Stomach (tissue), 9 donors: ENCODE measurements around the gene INHBA. TPM values are rescaled to one million over a fixed set of nuclear protein-coding genes. Genes with fewer than 3 reads are reported as not detected.

Experiments
- DNase-seq, 2 donors: peaks; one replicate each; pipeline versions ENCODE4 v3.0.0 to v3.0.0-alpha.2; 2013 to 2019
- H3K27ac ChIP-seq, 5 donors: fragments of 200-600 bp in 4 of 5; sonication (generic) in 4 of 5; one replicate each; pipeline ENCODE4 v1.5.1; 2013 to 2019; ENCODE audit warnings: mild to moderate bottlenecking in 1 of 5, moderate library complexity in 1 of 5
- H3K27me3 ChIP-seq, 3 donors: fragments of 200-600 bp; sonication (generic); one replicate each; pipeline ENCODE4 v1.5.1; 2017 to 2019; ENCODE audit warnings: mixed run types in 1 of 3
- H3K36me3 ChIP-seq, 4 donors: fragments of 200-600 bp; sonication (generic); 1 replicate in 3 of 4; 2 replicates in 1 of 4; pipeline ENCODE4 v1.5.1; 2016 to 2019
- H3K4me1 ChIP-seq, 4 donors: fragments of 200-600 bp; sonication (generic); one replicate each; pipeline ENCODE4 v1.5.1; 2016 to 2019
- H3K4me3 ChIP-seq, 4 donors: fragments of 200-600 bp; sonication (generic) in 3 of 4; one replicate each; pipeline ENCODE4 v1.5.1; 2016 to 2019; ENCODE audit warnings: mild to moderate bottlenecking in 1 of 4
- H3K9me3 ChIP-seq, 4 donors: fragments of 200-600 bp; sonication (generic); one replicate each; pipeline ENCODE4 v1.5.1; 2016 to 2019
- CTCF ChIP-seq, 7 experiments: fragments of 450-650 bp in 4 of 7; fragments of 200-600 bp in 3 of 7; sonication (generic) in 3 of 7; IDR thresholded peaks; one replicate each; pipeline ENCODE4 v1.5.1; 2016 to 2019; ENCODE audit warnings: antibody characterized with exemption in 7 of 7, control low read depth in 2 of 7, mild to moderate bottlenecking in 1 of 7
- EP300 ChIP-seq: sonication (generic); formaldehyde crosslinking; IDR thresholded peaks from one replicate; pipeline ENCODE4 v1.6.1; 2017; ENCODE audit warnings: antibody characterized with exemption
- POLR2A ChIP-seq, 4 donors: fragments of 450-650 bp; IDR thresholded peaks; one replicate each; pipeline ENCODE4 v1.6.1; 2016; ENCODE audit warnings: antibody characterized with exemption in 4 of 4, control low read depth in 2 of 4, mild to moderate bottlenecking in 1 of 4, moderate library complexity in 1 of 4
- POLR2AphosphoS5 ChIP-seq, 3 donors: sonication (generic); formaldehyde crosslinking; IDR thresholded peaks; one replicate each; pipeline ENCODE4 v1.6.1; 2016; ENCODE audit warnings: antibody characterized with exemption in 3 of 3
- WGBS, 5 donors: extraction: QIAGEN DNeasy Blood & Tissue Kit in 3 of 5; methylation state at CpG; one replicate each; pipeline versions ENCODE4 v1.1.5 to v1.1.7; 2013 to 2018; 5-methylcytosine and 5-hydroxymethylcytosine counted together
- intact Hi-C: fragments of 100-400 bp; cut with DNase I; formaldehyde crosslinking; loops from one replicate; pipeline ENCODE4 v1.15.1; 2023; ENCODE audit warnings: low total_unique reads
- polyA plus RNA-seq, 3 donors: library from polyadenylated mRNA; stranded (reverse); fragments of 200-250 nt; gene quantifications; one replicate each; pipeline ENCODE4 v1.2.3, GENCODE V29; 2013
- total RNA-seq, 5 donors: library from RNA; depleted of rRNA; stranded (reverse); fragments of >200 nt; gene quantifications; one replicate each; pipeline versions ENCODE4 v1.1.0 to v1.2.3, GENCODE V29; 2014 to 2016
- donor health status: healthy with polysubstance abuse.
- donor health status: Bipolar disorder and iron deficiency.
- donor health status: healthy.

INHBA gene
- total and polyA plus RNA-seq, 8 donors, result 0.44 to 4.8 (median 0.85) TPM; not detected in 3

- H3K4me3 ChIP-seq, result peak overlapping the region; percentile 16 to 30 (median 25)
- intact Hi-C loops, result no loop called here
- H3K27me3 ChIP-seq, result peaks cover 0 to 29% (median 11%) of the 10 kb centered on the region in 3 donors
- TF ChIP-seq CTCF (IDR thresholded peaks at IDR 0.05) (no peak), POLR2AphosphoS5 (IDR thresholded peaks at IDR 0.05) (no peak), EP300 (no peak), POLR2A (IDR thresholded peaks at IDR 0.05) (no peak)
- peaks cover 0 to 76% (median 17%) of the 10 kb centered on the region in 4 donors for H3K4me1 ChIP-seq
- H3K36me3 ChIP-seq, result no peaks in the 10 kb centered on the region
- DNase-seq, result no peak
- no peaks in the 10 kb centered on the region for H3K9me3 ChIP-seq
- H3K27ac ChIP-seq, result peak overlapping the region in 3 of 5 donors; percentile 50 to 74 (median 55)
- WGBS, 5 donors, result 37 to 49% (median 49%) methylated on average over 13 of the region's 13 CpGs
Measured at GRCh38 chr7:41695661-41696322, 7.1 kb downstream of the INHBA start.

GRCh38 chr7:41694495-41694894 lies 8.4 kb downstream of the INHBA start:
- Histone ChIP-seq H3K9me3 (no peaks in the 10 kb centered on the region), H3K27ac (no peak overlapping the region), H3K4me3 (no peak overlapping the region), H3K27me3 (peaks cover 0 to 16% (median 4%) of the 10 kb centered on the region in 3 donors), H3K4me1 (peaks cover 0 to 63% (median 11%) of the 10 kb centered on the region in 4 donors), H3K36me3 (peaks cover 0 to 8% (median 2%) of the 10 kb centered on the region in 4 donors)
- WGBS, 5 donors, result 68 to 74% (median 70%) methylated on average over 6 of the region's 6 CpGs
- intact Hi-C loops, result no loop called here
- DNase-seq, result no peak
- TF ChIP-seq POLR2AphosphoS5 (IDR thresholded peaks at IDR 0.05) (no peak), CTCF (IDR thresholded peaks at IDR 0.05) (no peak), POLR2A (IDR thresholded peaks at IDR 0.05) (no peak), EP300 (no peak)

GRCh38 chr7:41693150-41693997 lies 9.5 kb downstream of the INHBA start:
- Histone ChIP-seq H3K4me1 (peaks cover 0 to 53% (median 5%) of the 10 kb centered on the region in 4 donors), H3K4me3 (no peak overlapping the region), H3K36me3 (peaks cover 0 to 8% (median 3%) of the 10 kb centered on the region in 4 donors), H3K27me3 (peaks cover 0 to 5% (median 0%) of the 10 kb centered on the region in 3 donors), H3K9me3 (no peaks in the 10 kb centered on the region), H3K27ac (peak overlapping the region in 2 of 5 donors; percentile 2 to 3)
- TF ChIP-seq POLR2AphosphoS5 (IDR thresholded peaks at IDR 0.05), result no peak
- no peak for TF ChIP-seq CTCF (IDR thresholded peaks at IDR 0.05)
- TF ChIP-seq EP300, result no peak
- no peak for TF ChIP-seq POLR2A (IDR thresholded peaks at IDR 0.05)
- intact Hi-C loops, result no loop called here
- 65 to 83% (median 79%) methylated on average over 10 of the region's 10 CpGs for WGBS, 5 donors
- DNase-seq, result peak in 1 of 2 donors; percentile 27

- DNase-seq, result peak in 1 of 2 donors; percentile 35
- H3K9me3 ChIP-seq, result no peaks in the 10 kb centered on the region
- no peak overlapping the region for H3K27ac ChIP-seq
- intact Hi-C loops, result no loop called here
- no peak overlapping the region for H3K4me3 ChIP-seq
- TF ChIP-seq POLR2A (IDR thresholded peaks at IDR 0.05) (no peak), CTCF (IDR thresholded peaks at IDR 0.05) (no peak), EP300 (no peak), POLR2AphosphoS5 (IDR thresholded peaks at IDR 0.05) (no peak)
- H3K27me3 ChIP-seq, result no peaks in the 10 kb centered on the region
- peaks cover 0 to 53% (median 5%) of the 10 kb centered on the region in 4 donors for H3K4me1 ChIP-seq
- 45 to 52% (median 47%) methylated on average over 7 of the region's 7 CpGs for WGBS, 5 donors
- peaks cover 0 to 8% (median 3%) of the 10 kb centered on the region in 4 donors for H3K36me3 ChIP-seq
Measured at GRCh38 chr7:41692251-41692650, 10.6 kb downstream of the INHBA start.
